Measurements from ENCODE around the gene TICAM2. TPM values are rescaled to one million over a fixed set of nuclear protein-coding genes. Genes with fewer than 3 reads are reported as not detected.

Gene TICAM2
- total and polyA plus RNA-seq, 2 experiments from 2014 or later, result 2.1 to 2.5 TPM

DNA sequence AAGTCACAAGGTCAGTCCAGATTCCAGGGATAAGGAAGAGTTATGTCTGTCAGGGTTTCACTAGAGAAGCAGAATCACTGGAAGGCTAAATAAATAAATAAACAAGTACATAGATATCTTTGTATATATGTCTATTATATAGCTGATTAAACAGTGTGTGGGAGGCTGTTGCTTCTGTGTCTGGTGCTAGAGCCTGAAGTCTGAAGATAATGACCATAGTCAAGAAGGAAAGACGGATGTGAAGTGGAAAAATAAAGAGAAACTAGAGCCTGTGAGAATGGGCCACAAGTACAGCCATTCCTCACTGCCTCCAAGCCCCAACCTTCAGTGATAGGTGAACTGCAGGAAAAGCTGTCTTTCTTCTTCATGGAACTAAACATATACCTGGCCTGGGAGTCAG, 27.6 kb upstream of the TICAM2 start:
- TF ChIP-seq, protein P1, sequence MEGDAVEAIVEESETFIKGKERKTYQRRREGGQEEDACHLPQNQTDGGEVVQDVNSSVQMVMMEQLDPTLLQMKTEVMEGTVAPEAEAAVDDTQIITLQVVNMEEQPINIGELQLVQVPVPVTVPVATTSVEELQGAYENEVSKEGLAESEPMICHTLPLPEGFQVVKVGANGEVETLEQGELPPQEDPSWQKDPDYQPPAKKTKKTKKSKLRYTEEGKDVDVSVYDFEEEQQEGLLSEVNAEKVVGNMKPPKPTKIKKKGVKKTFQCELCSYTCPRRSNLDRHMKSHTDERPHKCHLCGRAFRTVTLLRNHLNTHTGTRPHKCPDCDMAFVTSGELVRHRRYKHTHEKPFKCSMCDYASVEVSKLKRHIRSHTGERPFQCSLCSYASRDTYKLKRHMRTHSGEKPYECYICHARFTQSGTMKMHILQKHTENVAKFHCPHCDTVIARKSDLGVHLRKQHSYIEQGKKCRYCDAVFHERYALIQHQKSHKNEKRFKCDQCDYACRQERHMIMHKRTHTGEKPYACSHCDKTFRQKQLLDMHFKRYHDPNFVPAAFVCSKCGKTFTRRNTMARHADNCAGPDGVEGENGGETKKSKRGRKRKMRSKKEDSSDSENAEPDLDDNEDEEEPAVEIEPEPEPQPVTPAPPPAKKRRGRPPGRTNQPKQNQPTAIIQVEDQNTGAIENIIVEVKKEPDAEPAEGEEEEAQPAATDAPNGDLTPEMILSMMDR (IDR thresholded peaks at IDR 0.05; ENCODE audit: poor library complexity), result no peak
- TF ChIP-seq EZH2 (IDR thresholded peaks at IDR 0.05; ENCODE audit: borderline replicate concordance) (no peak), EZH2phosphoT487 (IDR thresholded peaks at IDR 0.05; ENCODE audit: low read depth, severe bottlenecking, unreplicated experiment) (no peak)
- no peak overlapping the region for H2AFZ ChIP-seq
- no peaks in the 10 kb centered on the region for H3K27me3 ChIP-seq
- no peak overlapping the region for H3K27ac ChIP-seq
- H3K9me2 ChIP-seq (replicated peaks; ENCODE audit: insufficient read depth), result no peaks in the 10 kb centered on the region
- H3K9me3 ChIP-seq (ENCODE audit: low read depth), result no peaks in the 10 kb centered on the region
- peaks cover 12% of the 10 kb centered on the region for H3K79me2 ChIP-seq
- no peak overlapping the region for H3K4me2 ChIP-seq
- no peaks in the 10 kb centered on the region for H3K4me1 ChIP-seq (ENCODE audit: insufficient read depth)
- no peak for DNase-seq (ENCODE audit: low spot score)
- H3K36me3 ChIP-seq (replicated peaks; ENCODE audit: insufficient read depth, low read depth), result no peaks in the 10 kb centered on the region
- WGBS (ENCODE audit: low lambda C conversion rate, missing lambda C conversion rate), result 86% methylated on average over 1 of the region's 1 CpG
- H4K20me1 ChIP-seq (ENCODE audit: insufficient read depth, poor library complexity, severe bottlenecking), result no peaks in the 10 kb centered on the region
- H3K4me3 ChIP-seq, result no peak overlapping the region

DNA sequence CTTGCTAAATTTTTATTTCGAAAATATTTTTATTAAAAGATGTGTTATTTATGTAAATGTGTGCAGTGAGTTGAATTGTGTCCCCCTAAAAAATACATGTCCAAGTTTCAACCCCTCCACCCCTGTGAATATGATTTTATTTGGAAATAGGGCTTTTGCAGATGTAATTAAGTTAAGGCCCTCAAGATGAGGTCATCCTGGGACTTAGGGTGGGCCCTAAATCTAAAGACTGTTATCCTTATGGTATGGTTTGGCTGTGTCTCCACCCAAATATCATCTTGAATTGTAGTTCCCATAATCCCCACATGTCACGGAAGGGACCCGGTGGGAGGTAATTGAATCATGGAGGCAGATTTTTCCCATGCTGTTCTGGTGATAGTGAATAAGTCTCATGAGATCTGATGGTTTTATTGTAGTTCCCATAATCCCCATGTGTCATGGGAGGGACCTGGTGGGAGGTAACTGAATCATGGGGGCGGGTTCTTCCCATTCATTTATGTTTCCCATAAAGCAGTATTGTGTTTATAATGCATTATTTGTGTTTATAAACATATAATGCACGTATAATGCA, 25.1 kb upstream of the TICAM2 start:
- peaks cover 10% of the 10 kb centered on the region for H3K4me1 ChIP-seq (ENCODE audit: insufficient read depth)
- H3K4me3 ChIP-seq, result no peak overlapping the region
- no peaks in the 10 kb centered on the region for H3K27me3 ChIP-seq
- TF ChIP-seq EZH2phosphoT487 (IDR thresholded peaks at IDR 0.05; ENCODE audit: low read depth, severe bottlenecking, unreplicated experiment) (no peak), EZH2 (IDR thresholded peaks at IDR 0.05; ENCODE audit: borderline replicate concordance) (no peak)
- TF ChIP-seq, protein P1 (IDR thresholded peaks at IDR 0.05; ENCODE audit: poor library complexity), result no peak
- no peaks in the 10 kb centered on the region for H3K9me3 ChIP-seq (ENCODE audit: low read depth)
- no peak for DNase-seq (ENCODE audit: low spot score)
- no peak overlapping the region for H3K4me2 ChIP-seq
- H3K79me2 ChIP-seq, result peaks cover 37% of the 10 kb centered on the region
- no peak overlapping the region for H2AFZ ChIP-seq
- 79% methylated on average over 5 of the region's 5 CpGs for WGBS (ENCODE audit: low lambda C conversion rate, missing lambda C conversion rate)
- peaks cover 20% of the 10 kb centered on the region for H4K20me1 ChIP-seq (ENCODE audit: insufficient read depth, poor library complexity, severe bottlenecking)
- no peaks in the 10 kb centered on the region for H3K9me2 ChIP-seq (replicated peaks; ENCODE audit: insufficient read depth)
- no peak overlapping the region for H3K27ac ChIP-seq
- H3K36me3 ChIP-seq (replicated peaks; ENCODE audit: insufficient read depth, low read depth), result no peaks in the 10 kb centered on the region

DNA sequence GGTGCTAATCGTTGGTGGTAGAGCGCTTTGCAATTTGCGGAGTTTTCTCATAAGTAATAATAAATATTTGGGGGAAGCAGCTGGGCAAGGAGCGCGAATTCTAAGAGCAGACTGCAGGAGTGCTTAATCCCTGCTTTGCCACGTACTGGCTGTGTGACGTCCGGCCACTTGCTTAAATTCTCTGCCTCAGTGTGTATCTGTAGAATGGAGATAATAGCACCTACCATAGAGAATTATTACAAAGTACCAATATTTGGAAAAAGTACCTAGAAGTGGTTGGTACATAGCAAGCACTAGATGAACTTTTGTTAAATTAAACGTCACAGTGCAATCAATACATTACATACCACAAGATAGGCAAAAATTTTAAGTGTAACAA, 24.2 kb upstream of the TICAM2 start:
- peaks cover 29% of the 10 kb centered on the region for H4K20me1 ChIP-seq (ENCODE audit: insufficient read depth, poor library complexity, severe bottlenecking)
- H3K27ac ChIP-seq, result peak overlapping the region; percentile 80
- H2AFZ ChIP-seq, result peak overlapping the region; percentile 92
- no peaks in the 10 kb centered on the region for H3K27me3 ChIP-seq
- no peaks in the 10 kb centered on the region for H3K36me3 ChIP-seq (replicated peaks; ENCODE audit: insufficient read depth, low read depth)
- H3K4me3 ChIP-seq, result peak overlapping the region; percentile 35
- peaks cover 46% of the 10 kb centered on the region for H3K79me2 ChIP-seq
- H3K4me2 ChIP-seq, result peak overlapping the region; percentile 76
- TF ChIP-seq EZH2phosphoT487 (IDR thresholded peaks at IDR 0.05; ENCODE audit: low read depth, severe bottlenecking, unreplicated experiment) (no peak), EZH2 (IDR thresholded peaks at IDR 0.05; ENCODE audit: borderline replicate concordance) (no peak)
- TF ChIP-seq, protein P1 (IDR thresholded peaks at IDR 0.05; ENCODE audit: poor library complexity), result no peak
- peaks cover 10% of the 10 kb centered on the region for H3K4me1 ChIP-seq (ENCODE audit: insufficient read depth)
- DNase-seq (ENCODE audit: low spot score), result no peak
- no peaks in the 10 kb centered on the region for H3K9me3 ChIP-seq (ENCODE audit: low read depth)
- WGBS (ENCODE audit: low lambda C conversion rate, missing lambda C conversion rate), result 2% methylated on average over 9 of the region's 9 CpGs
- no peaks in the 10 kb centered on the region for H3K9me2 ChIP-seq (replicated peaks; ENCODE audit: insufficient read depth)

Measured in hepatocyte (in vitro differentiated cells).